ENCODE measurements around the gene HTN3.

The HTN3 gene

GRCh38 chr4:70059149-70059548, 30.9 kb downstream of the HTN3 start:
- Histone ChIP-seq H2AFZ (ENCODE audit: low read length) (no peak overlapping the region), H3K9ac (ENCODE audit: low read length) (no peak overlapping the region), H4K20me1 (ENCODE audit: insufficient read depth, low read length) (no peaks in the 10 kb centered on the region), H3K4me1 (ENCODE audit: low read length) (peaks cover 11% of the 10 kb centered on the region), H3K9me3 (replicated peaks; ENCODE audit: insufficient read depth, low read length) (no peaks in the 10 kb centered on the region), H3K27ac (ENCODE audit: low read length) (no peak overlapping the region), H3K27me3 (replicated peaks; ENCODE audit: insufficient read depth, low read length) (no peaks in the 10 kb centered on the region), H3K4me2 (ENCODE audit: low read depth, low read length) (no peak overlapping the region), H3K4me3 (ENCODE audit: low read length) (no peak overlapping the region), H3K36me3 (replicated peaks; ENCODE audit: insufficient read depth, low read length) (no peaks in the 10 kb centered on the region), H3F3A (ENCODE audit: insufficient read depth, low read length) (0 out of 2 replicates have a peak, but pooled peaks cover 6% of the 10 kb centered on the region), H3K79me2 (ENCODE audit: low read length) (no peaks in the 10 kb centered on the region), H3K9me2 (replicated peaks; ENCODE audit: insufficient read depth, low read length) (no peaks in the 10 kb centered on the region)
- TF ChIP-seq CTCF (IDR thresholded peaks at IDR 0.05; ENCODE audit: low read length): no peak
- TF ChIP-seq EZH2 (optimal IDR thresholded peaks at IDR 0.05; ENCODE audit: low read depth, low read length): no peak
- TF ChIP-seq EZH2phosphoT487 (IDR thresholded peaks at IDR 0.05; ENCODE audit: low read length): no peak
- DNase-seq: no peak

DNA sequence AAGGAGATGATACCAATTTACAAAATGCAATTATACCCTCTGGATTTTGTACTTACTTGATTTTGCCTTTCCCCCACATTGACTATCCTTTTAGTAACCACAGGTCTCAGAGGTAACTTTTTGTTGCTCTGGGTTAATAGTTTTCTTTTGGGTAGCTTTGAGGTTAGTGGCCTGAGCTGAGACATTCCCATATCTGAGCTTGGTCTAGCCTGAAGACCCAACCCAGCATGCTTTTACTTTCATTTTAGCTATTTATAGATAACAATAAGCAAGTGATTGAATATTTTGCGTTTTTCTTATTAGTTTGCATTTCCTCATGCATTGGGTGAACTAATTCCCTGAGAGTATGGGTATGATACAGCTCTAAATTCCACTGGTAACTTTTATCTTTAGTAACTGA, 33.7 kb downstream of the HTN3 start:
- H3K9ac ChIP-seq (ENCODE audit: low read length): no peak overlapping the region
- no peak overlapping the region for H3K27ac ChIP-seq (ENCODE audit: low read length)
- no peaks in the 10 kb centered on the region for H4K20me1 ChIP-seq (ENCODE audit: insufficient read depth, low read length)
- no peaks in the 10 kb centered on the region for H3K79me2 ChIP-seq (ENCODE audit: low read length)
- H3F3A ChIP-seq (ENCODE audit: insufficient read depth, low read length): 0 out of 2 replicates have a peak, but pooled peaks cover 6% of the 10 kb centered on the region
- H3K4me3 ChIP-seq (ENCODE audit: low read length): peak overlapping the region; percentile 17; the same call in 1 of the 2 replicates
- no peak for TF ChIP-seq EZH2 (optimal IDR thresholded peaks at IDR 0.05; ENCODE audit: low read depth, low read length)
- no peak for TF ChIP-seq EZH2phosphoT487 (IDR thresholded peaks at IDR 0.05; ENCODE audit: low read length)
- no peak for TF ChIP-seq CTCF (IDR thresholded peaks at IDR 0.05; ENCODE audit: low read length)
- peaks cover 11% of the 10 kb centered on the region for H3K4me1 ChIP-seq (ENCODE audit: low read length)
- no peaks in the 10 kb centered on the region for H3K27me3 ChIP-seq (replicated peaks; ENCODE audit: insufficient read depth, low read length)
- H3K4me2 ChIP-seq (ENCODE audit: low read depth, low read length): peak overlapping the region; percentile 41; the same call in 1 of the 2 replicates
- H2AFZ ChIP-seq (ENCODE audit: low read length): no peak overlapping the region
- peak; percentile 75 for DNase-seq
- no peaks in the 10 kb centered on the region for H3K9me2 ChIP-seq (replicated peaks; ENCODE audit: insufficient read depth, low read length)
- H3K36me3 ChIP-seq (replicated peaks; ENCODE audit: insufficient read depth, low read length): no peaks in the 10 kb centered on the region
- H3K9me3 ChIP-seq (replicated peaks; ENCODE audit: insufficient read depth, low read length): no peaks in the 10 kb centered on the region

- no peaks in the 10 kb centered on the region for H4K20me1 ChIP-seq (ENCODE audit: insufficient read depth, low read length)
- H3K4me3 ChIP-seq (ENCODE audit: low read length): no peak overlapping the region
- H3K27me3 ChIP-seq (replicated peaks; ENCODE audit: insufficient read depth, low read length): no peaks in the 10 kb centered on the region
- H3K79me2 ChIP-seq (ENCODE audit: low read length): no peaks in the 10 kb centered on the region
- no peaks in the 10 kb centered on the region for H3K4me1 ChIP-seq (ENCODE audit: low read length)
- H3K9ac ChIP-seq (ENCODE audit: low read length): no peak overlapping the region
- H3K9me2 ChIP-seq (replicated peaks; ENCODE audit: insufficient read depth, low read length): no peaks in the 10 kb centered on the region
- TF ChIP-seq EZH2phosphoT487 (IDR thresholded peaks at IDR 0.05; ENCODE audit: low read length) (no peak), EZH2 (optimal IDR thresholded peaks at IDR 0.05; ENCODE audit: low read depth, low read length) (no peak), CTCF (IDR thresholded peaks at IDR 0.05; ENCODE audit: low read length) (no peak)
- no peak overlapping the region for H2AFZ ChIP-seq (ENCODE audit: low read length)
- no peaks in the 10 kb centered on the region for H3K9me3 ChIP-seq (replicated peaks; ENCODE audit: insufficient read depth, low read length)
- DNase-seq: no peak
- H3F3A ChIP-seq (ENCODE audit: insufficient read depth, low read length): no peaks in the 10 kb centered on the region; the same call in 1 of the 2 replicates
- H3K27ac ChIP-seq (ENCODE audit: low read length): no peak overlapping the region
- H3K36me3 ChIP-seq (replicated peaks; ENCODE audit: insufficient read depth, low read length): no peaks in the 10 kb centered on the region
- H3K4me2 ChIP-seq (ENCODE audit: low read depth, low read length): no peak overlapping the region
Measured at GRCh38 chr4:70080205-70080604, 51.9 kb downstream of the HTN3 start.
